OCI-LY3 (cell line): ENCODE data around the gene GRIA3.

ENCODE experiments used
- EZH2phosphoT487 ChIP-seq: fragments of 200-600 bp; shearing (Covaris generic); IDR thresholded peaks from 2 replicates; pipeline ENCODE4 v1.6.1; 2018; ENCODE audit warnings: antibody characterized with exemption, mixed run types, low read depth
- TF ChIP-seq, protein P1 (sequence below): fragments of 200-600, 300-600 bp; sonication (generic); IDR thresholded peaks from 2 replicates; pipeline ENCODE4 v1.5.1; 2014; ENCODE audit warnings: antibody characterized with exemption, low read length, low read depth

DNA sequence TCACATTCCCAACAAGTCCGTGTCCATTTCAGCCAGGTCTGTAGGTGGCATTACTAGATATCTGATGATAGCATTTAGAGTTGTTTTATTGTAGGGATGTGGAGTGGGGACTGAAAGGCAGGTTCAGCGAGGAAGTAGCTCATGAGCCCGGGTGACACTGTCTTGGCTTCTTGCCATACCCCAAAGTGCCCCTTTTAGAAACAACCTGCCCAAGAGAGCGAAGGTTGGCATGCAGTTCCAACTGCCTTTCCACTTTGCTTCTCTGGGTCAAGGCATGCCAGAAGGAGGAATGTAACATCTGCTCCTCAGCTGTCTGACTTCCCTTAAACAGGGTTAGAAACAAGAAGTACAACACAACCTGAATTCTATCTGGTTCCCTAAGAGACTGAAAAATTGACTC lies 9.0 kb downstream of the GRIA3 start:
- TF ChIP-seq, protein P1, sequence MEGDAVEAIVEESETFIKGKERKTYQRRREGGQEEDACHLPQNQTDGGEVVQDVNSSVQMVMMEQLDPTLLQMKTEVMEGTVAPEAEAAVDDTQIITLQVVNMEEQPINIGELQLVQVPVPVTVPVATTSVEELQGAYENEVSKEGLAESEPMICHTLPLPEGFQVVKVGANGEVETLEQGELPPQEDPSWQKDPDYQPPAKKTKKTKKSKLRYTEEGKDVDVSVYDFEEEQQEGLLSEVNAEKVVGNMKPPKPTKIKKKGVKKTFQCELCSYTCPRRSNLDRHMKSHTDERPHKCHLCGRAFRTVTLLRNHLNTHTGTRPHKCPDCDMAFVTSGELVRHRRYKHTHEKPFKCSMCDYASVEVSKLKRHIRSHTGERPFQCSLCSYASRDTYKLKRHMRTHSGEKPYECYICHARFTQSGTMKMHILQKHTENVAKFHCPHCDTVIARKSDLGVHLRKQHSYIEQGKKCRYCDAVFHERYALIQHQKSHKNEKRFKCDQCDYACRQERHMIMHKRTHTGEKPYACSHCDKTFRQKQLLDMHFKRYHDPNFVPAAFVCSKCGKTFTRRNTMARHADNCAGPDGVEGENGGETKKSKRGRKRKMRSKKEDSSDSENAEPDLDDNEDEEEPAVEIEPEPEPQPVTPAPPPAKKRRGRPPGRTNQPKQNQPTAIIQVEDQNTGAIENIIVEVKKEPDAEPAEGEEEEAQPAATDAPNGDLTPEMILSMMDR: no peak
- TF ChIP-seq EZH2phosphoT487: no peak
